SHP77 (cell line): Measurements from ENCODE around the gene CHCHD10.

Experiments used
- DNase-seq, 2 experiments: peaks; one replicate each; lab custom pipeline; 2025; lab: John Stamatoyannopoulos, UW

The CHCHD10 gene

DNA sequence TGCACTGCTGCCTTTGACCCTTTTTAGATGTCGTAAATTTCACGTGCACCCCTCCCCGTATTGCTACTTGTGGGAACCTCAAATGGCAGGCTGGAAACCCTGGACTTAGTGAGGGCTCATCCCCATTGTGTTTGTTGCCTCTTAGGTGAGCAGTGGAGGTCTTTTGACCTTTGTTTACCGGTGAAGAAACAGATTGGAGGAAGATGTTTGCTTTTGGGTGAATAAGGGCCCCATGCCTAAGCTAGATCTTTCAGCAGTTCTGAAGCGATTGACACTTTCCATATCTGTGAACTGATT is 19.8 kb upstream of the CHCHD10 start:
- DNase-seq, result no peak

DNA sequence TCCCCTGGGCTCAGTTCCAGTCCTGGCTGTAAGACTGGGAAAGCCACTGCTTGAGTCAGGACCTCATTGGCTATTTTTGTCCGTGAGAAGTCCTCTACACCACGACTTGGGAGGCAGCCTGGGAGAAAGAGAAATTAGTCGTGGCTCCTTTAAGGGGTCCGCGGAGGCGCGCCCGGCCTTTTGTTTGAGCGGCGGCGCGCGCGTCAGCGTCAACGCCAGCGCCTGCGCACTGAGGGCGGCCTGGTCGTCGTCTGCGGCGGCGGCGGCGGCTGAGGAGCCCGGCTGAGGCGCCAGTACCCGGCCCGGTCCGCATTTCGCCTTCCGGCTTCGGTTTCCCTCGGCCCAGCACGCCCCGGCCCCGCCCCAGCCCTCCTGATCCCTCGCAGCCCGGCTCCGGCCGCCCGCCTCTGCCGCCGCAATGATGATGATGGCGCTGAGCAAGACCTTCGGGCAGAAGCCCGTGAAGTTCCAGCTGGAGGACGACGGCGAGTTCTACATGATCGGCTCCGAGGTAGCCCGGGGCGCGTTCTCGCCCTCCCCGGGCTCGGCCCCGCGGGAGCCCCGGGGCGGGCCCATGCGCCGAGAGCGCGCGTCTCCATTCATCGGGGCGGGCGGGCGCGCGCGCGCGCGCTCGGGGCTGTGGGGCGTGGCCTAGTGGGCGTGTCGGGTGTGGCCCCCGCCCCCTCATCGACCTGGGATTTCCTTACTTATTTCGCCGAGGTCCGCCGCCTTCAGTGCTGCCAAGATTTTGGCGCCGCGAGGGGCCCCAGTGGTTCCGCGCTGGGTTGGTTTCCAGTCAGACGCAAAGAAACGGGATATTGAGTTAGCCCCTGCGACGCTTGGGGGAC is 19.2 kb upstream of the CHCHD10 start, which contains the start of gene SMARCB1:
TSS of gene SMARCB1 (plus strand) at position 215 of the 848 bp plus-strand sequence. CDS start at position 419, 204 bp downstream.
- DNase-seq, result peak; percentile 74 to 76

DNA sequence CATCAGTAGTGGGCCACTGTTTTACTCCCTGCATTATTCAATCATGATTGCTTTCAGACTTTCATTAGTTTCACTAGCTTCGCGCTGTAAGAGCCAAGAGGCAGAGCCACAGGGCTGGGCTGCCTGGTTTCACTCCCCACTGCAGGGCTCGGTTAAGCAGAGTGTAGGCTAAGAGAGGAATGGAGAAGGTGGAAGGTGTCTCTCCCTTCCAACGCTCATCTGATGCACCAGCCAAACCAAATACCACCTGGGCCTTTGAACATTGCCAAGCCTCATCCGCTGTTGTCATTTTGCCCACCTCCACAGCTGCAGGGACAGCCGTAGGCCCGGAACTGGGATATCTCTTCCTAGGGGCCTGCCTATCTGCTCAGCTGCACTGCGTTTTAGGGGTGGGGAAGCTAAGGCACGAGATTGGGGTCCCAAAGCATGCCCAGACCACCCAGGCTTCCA is 18.5 kb upstream of the CHCHD10 start:
- DNase-seq, result no peak

DNA sequence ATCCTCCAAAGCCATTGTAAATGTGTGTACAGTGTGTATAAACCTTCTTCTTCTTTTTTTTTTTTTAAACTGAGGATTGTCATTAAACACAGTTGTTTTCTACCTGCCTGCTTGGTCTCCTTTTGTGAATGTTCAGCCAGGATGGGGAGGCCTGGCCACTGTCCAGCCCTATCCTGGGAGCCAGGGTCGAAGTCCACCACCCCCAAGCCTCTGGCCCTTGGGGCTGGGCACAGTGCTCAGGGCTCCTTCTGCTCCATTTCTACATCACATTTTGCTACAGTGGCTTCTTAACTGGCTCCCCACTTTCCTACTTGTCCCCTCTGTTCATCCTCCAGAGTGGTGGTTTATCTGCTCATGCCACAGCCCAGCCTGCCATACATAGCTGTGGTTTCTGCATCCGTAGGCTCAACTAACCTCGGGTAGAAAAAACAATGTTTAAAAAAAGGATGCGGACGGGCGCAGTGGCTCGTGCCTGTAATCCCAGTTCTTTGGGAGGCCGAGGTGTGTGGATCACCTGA is 16.5 kb upstream of the CHCHD10 start:
- no peak for DNase-seq

GRCh38 chr22:23783265-23784150 is 15.7 kb upstream of the CHCHD10 start:
- DNase-seq, result no peak

GRCh38 chr22:23782703-23783102 is 14.9 kb upstream of the CHCHD10 start:
- no peak for DNase-seq

GRCh38 chr22:23782252-23782651 is 14.5 kb upstream of the CHCHD10 start:
- no peak for DNase-seq

GRCh38 chr22:23781511-23782183 is 13.9 kb upstream of the CHCHD10 start:
- no peak for DNase-seq

DNA sequence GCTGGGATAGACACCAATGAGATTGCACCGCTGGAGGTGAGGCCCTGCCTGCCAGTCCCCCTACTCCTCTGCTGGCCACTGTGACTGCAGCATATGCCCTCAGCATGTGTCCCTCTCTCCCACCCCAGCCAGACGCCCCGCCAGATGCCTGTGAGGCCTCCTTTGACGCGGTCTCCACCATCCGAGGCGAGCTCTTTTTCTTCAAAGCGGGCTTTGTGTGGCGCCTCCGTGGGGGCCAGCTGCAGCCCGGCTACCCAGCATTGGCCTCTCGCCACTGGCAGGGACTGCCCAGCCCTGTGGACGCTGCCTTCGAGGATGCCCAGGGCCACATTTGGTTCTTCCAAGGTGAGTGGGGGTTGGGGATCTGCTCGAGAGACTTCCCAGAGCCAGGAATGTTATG is 13.3 kb upstream of the CHCHD10 start:
- no peak for DNase-seq

- no peak for DNase-seq
These were observed 12.5 kb upstream of the CHCHD10 start for GRCh38 chr22:23780146-23780748.

DNA sequence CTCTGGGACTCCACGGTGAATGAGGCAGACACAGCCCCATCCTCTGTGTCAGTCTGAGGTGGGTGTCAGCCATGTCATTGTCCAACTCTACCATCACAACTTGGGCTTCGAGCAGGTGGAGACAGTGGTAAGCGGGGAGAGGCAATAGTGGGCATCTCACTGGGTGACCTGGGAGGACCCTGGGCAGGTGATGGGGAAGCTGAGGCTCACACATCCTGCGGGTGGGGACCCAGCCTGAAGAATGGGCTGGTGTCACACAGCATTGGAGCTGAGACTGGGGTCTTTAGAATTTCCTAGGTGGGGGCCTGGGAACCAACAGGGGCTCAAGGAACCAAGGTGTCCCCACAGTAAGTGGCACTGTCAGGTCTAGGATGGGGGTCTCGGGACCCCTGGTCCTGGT is 12.0 kb upstream of the CHCHD10 start:
- DNase-seq, result no peak

DNA sequence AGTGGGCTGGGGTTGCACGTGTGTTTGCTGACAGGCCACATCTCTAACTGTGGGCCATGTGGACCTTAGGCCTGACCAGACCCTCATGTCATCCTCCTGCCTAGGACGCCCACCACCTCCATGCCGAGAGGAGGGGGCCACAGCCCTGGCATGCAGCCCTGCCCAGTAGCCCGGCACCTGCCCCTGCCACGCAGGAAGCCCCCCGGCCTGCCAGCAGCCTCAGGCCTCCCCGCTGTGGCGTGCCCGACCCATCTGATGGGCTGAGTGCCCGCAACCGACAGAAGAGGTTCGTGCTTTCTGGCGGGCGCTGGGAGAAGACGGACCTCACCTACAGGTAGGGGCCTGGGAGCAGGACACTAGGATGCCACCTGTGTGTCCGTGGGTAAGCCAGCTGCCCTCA is 11.3 kb upstream of the CHCHD10 start:
- no peak for DNase-seq

DNA sequence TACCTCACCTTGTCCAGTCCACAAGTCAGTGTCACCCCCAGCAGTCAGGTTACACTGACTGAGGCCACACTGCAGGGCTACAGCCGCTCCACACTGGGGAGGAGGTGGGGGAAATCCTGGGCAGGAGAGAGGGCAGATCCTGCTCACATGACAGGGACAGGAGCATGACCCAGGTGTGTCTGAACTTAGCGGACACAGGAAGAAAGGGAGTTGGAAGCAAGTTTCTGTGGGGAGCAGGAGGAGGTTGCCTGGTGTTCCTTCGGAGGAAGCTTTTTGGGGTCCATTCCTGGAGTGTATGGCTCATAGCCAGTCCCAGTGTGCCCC is 10.8 kb upstream of the CHCHD10 start:
- DNase-seq, result no peak

DNA sequence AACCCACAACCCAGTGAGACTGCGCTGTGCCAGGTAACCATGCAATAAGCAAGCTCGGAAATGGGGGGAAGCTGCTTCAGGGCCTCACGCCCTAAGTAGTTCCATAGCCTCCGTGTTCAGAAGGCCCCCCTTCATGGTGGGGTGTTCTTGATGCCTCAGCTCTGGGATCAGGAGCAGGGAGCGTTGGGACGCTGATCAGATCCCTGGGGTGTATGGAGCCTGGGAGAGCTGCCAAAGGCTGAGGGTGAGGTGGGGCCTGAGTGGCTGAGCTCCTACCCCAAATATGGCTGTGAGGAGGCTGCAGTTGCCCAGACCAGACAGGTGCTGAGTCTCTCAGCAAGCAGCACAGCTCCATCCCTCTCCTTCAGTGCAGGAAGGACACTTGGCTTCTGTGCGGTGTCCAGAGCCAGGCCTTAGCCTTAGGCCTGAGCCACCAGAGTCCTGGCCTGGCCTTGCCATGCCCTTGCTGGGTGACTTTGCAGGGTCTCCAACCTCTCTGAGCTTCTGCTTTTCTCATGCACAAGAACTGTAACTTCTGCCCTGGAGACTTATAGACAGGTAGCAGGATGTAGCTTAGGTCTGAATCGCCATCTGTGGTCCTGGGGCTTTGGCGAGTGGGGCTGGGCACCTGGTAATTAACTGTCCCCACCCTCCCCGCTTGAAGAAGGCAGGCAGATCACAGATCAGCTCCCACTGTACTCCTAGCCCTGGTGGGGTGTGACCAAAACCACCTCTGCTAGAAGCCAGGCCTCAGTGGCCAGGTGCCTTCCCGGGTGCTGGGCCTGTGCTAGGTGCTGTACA is 10.2 kb upstream of the CHCHD10 start:
- no peak for DNase-seq

- no peak for DNase-seq
These were observed 8.1 kb upstream of the CHCHD10 start for GRCh38 chr22:23775779-23776375.

- no peak for DNase-seq
These were observed 7.2 kb upstream of the CHCHD10 start for GRCh38 chr22:23774922-23775436.

DNA sequence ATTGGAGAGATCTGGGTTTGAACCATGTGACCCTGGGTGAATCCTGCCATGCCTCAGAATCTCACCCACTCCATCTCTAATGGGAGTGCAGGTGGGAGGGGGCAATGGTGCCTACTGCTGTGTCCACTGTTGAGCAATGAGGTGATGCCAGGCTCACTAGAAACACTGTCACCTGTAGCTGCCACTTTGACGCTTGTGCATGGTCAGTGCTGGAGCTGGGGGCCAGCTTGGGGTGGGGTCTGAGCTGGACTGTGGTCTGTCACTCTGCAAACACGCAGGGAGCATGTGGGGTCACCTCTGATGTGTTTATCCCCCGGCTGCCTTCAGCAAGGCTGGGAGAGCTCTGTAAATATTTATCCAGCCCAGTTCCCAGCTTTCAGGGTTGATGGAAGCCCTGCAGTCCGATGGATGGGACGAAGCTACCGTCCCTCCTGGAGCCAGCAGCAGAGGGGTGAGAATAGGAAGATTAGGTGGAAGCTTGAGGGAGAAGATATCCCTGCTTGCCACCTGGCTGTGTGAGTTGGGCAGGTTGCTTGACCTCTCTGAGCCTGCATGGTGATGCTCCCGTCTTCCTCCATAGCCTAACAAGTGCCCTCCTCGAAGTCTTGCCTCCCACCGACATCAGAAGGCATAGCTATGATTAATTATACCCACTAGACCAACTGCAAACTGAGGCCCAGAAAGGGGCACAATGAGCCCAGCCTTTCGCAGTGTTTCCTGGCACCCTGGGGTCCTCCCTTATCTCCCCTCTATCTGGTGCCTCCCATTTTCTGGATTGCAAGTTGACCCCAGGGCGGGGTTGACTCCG is 6.5 kb upstream of the CHCHD10 start:
- no peak for DNase-seq

GRCh38 chr22:23773483-23774113 is 5.8 kb upstream of the CHCHD10 start:
- DNase-seq, result no peak
